K562 (cell line): ENCODE data around the gene ZBTB2. TPM values are rescaled to one million over a fixed set of nuclear protein-coding genes. Genes with fewer than 3 reads are reported as not detected.
A peak's percentile ranks its signal among the peaks of the same experiment; 100 is the strongest.

Experiments used
- ATF7 ChIP-seq: fragments of 450-650 bp; IDR thresholded peaks from 2 replicates; pipeline ENCODE4 v1.7.1; 2014; ENCODE audit warnings: mild to moderate bottlenecking, moderate library complexity
- CBX8 ChIP-seq: fragments of 200-600 bp; sonication (generic); IDR thresholded peaks from 2 replicates; pipeline ENCODE4 v1.6.1; 2012; ENCODE audit warnings: borderline replicate concordance, mixed run types, low read depth, mild to moderate bottlenecking, moderate library complexity, mixed read lengths, low read length, control low read depth, inconsistent platforms; ENCODE audit not compliant: poor library complexity, severe bottlenecking; ENCODE audit errors: extremely low read depth
- CCNT2 ChIP-seq: IDR thresholded peaks from 2 replicates; pipeline ENCODE4 v1.6.1; 2011; ENCODE audit warnings: borderline replicate concordance, low read depth, mild to moderate bottlenecking, moderate library complexity, mixed read lengths, low read length; ENCODE audit not compliant: insufficient read length; ENCODE audit errors: extremely low read depth
- HDGF ChIP-seq: fragments of 450-650 bp; IDR thresholded peaks from 2 replicates; pipeline ENCODE4 v1.6.1; 2016
- JUN ChIP-seq, 2 experiments: sonication (generic) in 1 of 2; formaldehyde crosslinking in 1 of 2; IDR thresholded peaks; 2 replicates each; pipeline versions ENCODE4 v1.6.1 to v1.8.0; 2012 to 2022; ENCODE audit warnings: borderline replicate concordance in 2 of 2, mild to moderate bottlenecking in 2 of 2, improper control_type of control experiment in 1 of 2, low read depth in 1 of 2, low read length in 1 of 2, missing genetic modification reagents in 1 of 2
- NONO ChIP-seq, 2 experiments: fragments of 200-400 bp in 1 of 2; fragments of 450-650 bp in 1 of 2; formaldehyde crosslinking in 1 of 2; IDR thresholded peaks; 2 replicates each; pipeline ENCODE4 v1.6.1; 2017; ENCODE audit warnings: low read depth in 2 of 2, mild to moderate bottlenecking in 2 of 2, moderate library complexity in 2 of 2, low read length in 1 of 2
- PHB2 ChIP-seq: fragments of 450-650 bp; IDR thresholded peaks from 2 replicates; pipeline ENCODE4 v1.6.1; 2017; ENCODE audit warnings: low read depth
- SP1 ChIP-seq: sonication (generic); formaldehyde crosslinking; IDR thresholded peaks from 2 replicates; pipeline ENCODE4 v1.8.1; 2022; ENCODE audit warnings: mild to moderate bottlenecking, missing genetic modification reagents
- SRF ChIP-seq, 2 experiments: fragments of 250-450, 450-650 bp in 1 of 2; sonication (Bioruptor Pico) in 1 of 2; sonication (generic) in 1 of 2; formaldehyde crosslinking; IDR thresholded peaks; 2 replicates each; pipeline versions ENCODE4 v1.5.0 to v1.5.1; 2020 to 2022; ENCODE audit warnings: mild to moderate bottlenecking in 1 of 2, missing genetic modification reagents in 1 of 2
- ZC3H4 ChIP-seq: sonication (generic); formaldehyde crosslinking; IDR thresholded peaks from 2 replicates; pipeline ENCODE4 v1.9.0; 2021; ENCODE audit warnings: missing genetic modification reagents, borderline replicate concordance
- ZNF316 ChIP-seq: fragments of 450-650 bp; IDR thresholded peaks from 2 replicates; pipeline ENCODE4 v1.6.1; 2016
- ZNF695 ChIP-seq: fragments of 450-650 bp; formaldehyde crosslinking; IDR thresholded peaks from 2 replicates; pipeline ENCODE4 v1.4.0; 2020; ENCODE audit warnings: mild to moderate bottlenecking, moderate library complexity
- polyA plus RNA-seq, 8 experiments: library from polyadenylated mRNA; depleted of rRNA in 4 of 8; stranded (reverse) in 5 of 8; unstranded in 3 of 8; fragments of >200 nt; fragmentation: Nextera tagmentation in 2 of 8; fragmentation: Illumina TruSeq in 1 of 8; extraction: Ambion mirVana in 2 of 8; extraction: Trizol in 1 of 8; gene quantifications; 2 replicates each; pipeline versions ENCODE4 v1.2.1 to v1.2.3, GENCODE V29; 2011 to 2014; ENCODE audit warnings: inconsistent platforms in 1 of 8, missing spikeins in 1 of 8
- total RNA-seq, 7 experiments: library from RNA; depleted of rRNA in 6 of 7; stranded (reverse); fragments of >200 nt in 6 of 7; fragmentation: Illumina TruSeq in 2 of 7; extraction: Trizol in 2 of 7; gene quantifications; 2 replicates each; pipeline versions ENCODE4 v1.2.1 to v1.2.3, GENCODE V29; 2011 to 2021; ENCODE audit warnings: low replicate concordance in 1 of 7
- TF ChIP-seq, protein P1 (sequence below): fragments of 150-350 bp; IDR thresholded peaks from 2 replicates; pipeline ENCODE4 v1.6.1; 2014; ENCODE audit warnings: low read depth, mild to moderate bottlenecking, low read length, borderline replicate concordance
- TF ChIP-seq, protein P2 (sequence below), 3 experiments: fragments of 200-800 bp in 1 of 3; sonication (Bioruptor generic) in 1 of 3; sonication (generic) in 1 of 3; formaldehyde crosslinking in 1 of 3; IDR thresholded peaks; 2 replicates each; pipeline versions ENCODE4 v1.6.1 to v1.8.0; 2016 to 2022; ENCODE audit warnings: mild to moderate bottlenecking in 2 of 3, missing compliant biosample characterization in 2 of 3, missing genetic modification characterization in 2 of 3, missing genetic modification reagents in 1 of 3
- TF ChIP-seq, protein P3 (sequence below): sonication (generic); formaldehyde crosslinking; IDR thresholded peaks from 2 replicates; pipeline ENCODE4 v1.8.1; 2022; ENCODE audit warnings: missing genetic modification reagents
- TF ChIP-seq, protein P4 (sequence below): sonication (generic); formaldehyde crosslinking; IDR thresholded peaks from 2 replicates; pipeline ENCODE4 v1.8.0; 2022; ENCODE audit warnings: mild to moderate bottlenecking, missing genetic modification reagents, borderline replicate concordance
- TF ChIP-seq, protein P5 (sequence below): sonication (generic); formaldehyde crosslinking; IDR thresholded peaks from 2 replicates; pipeline ENCODE4 v1.8.0; 2022; ENCODE audit warnings: mild to moderate bottlenecking, missing genetic modification reagents

The ZBTB2 gene
- total and polyA plus RNA-seq, 9 of the 15 experiments (the other 6 are each of a cell fraction or from before 2014, with no cell fraction given) = 5.1 to 26.2 (median 16.4) TPM

DNA sequence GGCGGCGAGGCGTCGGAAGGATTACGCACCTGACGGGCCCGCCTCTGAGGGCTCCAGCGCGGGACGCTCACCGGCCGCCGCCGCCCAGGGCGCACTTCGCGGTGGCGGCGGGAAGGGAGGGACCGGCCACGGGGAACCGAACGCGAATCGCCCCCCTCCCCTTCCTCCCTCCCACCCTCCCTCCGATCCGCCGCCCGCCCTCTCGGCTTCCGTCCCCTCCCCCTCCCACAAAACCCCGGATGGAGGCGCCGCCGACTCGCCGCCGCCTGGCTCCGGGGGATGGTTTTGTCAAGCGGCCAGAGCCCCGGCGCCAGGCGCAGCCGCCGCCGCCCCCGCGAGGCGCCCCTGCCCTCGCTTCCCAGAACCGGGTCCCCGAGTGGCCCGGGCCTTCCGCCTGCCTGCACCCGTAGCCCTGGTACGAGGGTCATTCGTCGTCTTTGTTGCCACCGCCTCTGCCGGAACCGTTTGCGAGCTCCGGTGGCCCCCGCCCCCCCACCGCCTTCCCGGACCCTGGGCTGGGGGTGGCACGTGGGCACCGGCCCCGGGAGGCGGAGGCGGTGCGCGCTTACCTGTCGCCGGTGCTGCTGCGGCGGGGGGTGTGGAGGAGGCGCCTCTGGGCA is 398 bp downstream of the ZBTB2 start (continued):
- TF ChIP-seq ZC3H4 = no peak
- TF ChIP-seq SRF (CRISPR knock-in tag; IDR thresholded peaks at IDR 0.05) = 0 out of 4 replicates have a peak, but pooled peaks of 1 of the 2 experiments have one; percentile 20
- TF ChIP-seq, protein P1, sequence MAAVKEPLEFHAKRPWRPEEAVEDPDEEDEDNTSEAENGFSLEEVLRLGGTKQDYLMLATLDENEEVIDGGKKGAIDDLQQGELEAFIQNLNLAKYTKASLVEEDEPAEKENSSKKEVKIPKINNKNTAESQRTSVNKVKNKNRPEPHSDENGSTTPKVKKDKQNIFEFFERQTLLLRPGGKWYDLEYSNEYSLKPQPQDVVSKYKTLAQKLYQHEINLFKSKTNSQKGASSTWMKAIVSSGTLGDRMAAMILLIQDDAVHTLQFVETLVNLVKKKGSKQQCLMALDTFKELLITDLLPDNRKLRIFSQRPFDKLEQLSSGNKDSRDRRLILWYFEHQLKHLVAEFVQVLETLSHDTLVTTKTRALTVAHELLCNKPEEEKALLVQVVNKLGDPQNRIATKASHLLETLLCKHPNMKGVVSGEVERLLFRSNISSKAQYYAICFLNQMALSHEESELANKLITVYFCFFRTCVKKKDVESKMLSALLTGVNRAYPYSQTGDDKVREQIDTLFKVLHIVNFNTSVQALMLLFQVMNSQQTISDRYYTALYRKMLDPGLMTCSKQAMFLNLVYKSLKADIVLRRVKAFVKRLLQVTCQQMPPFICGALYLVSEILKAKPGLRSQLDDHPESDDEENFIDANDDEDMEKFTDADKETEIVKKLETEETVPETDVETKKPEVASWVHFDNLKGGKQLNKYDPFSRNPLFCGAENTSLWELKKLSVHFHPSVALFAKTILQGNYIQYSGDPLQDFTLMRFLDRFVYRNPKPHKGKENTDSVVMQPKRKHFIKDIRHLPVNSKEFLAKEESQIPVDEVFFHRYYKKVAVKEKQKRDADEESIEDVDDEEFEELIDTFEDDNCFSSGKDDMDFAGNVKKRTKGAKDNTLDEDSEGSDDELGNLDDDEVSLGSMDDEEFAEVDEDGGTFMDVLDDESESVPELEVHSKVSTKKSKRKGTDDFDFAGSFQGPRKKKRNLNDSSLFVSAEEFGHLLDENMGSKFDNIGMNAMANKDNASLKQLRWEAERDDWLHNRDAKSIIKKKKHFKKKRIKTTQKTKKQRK = no peak
- TF ChIP-seq, protein P2, sequence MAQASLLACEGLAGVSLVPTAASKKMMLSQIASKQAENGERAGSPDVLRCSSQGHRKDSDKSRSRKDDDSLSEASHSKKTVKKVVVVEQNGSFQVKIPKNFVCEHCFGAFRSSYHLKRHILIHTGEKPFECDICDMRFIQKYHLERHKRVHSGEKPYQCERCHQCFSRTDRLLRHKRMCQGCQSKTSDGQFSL (CRISPR knock-in tag; IDR thresholded peaks at IDR 0.05) = peak; percentile 97
- TF ChIP-seq, protein P2 (tag; IDR thresholded peaks at IDR 0.05) = no peak
- TF ChIP-seq, protein P3, sequence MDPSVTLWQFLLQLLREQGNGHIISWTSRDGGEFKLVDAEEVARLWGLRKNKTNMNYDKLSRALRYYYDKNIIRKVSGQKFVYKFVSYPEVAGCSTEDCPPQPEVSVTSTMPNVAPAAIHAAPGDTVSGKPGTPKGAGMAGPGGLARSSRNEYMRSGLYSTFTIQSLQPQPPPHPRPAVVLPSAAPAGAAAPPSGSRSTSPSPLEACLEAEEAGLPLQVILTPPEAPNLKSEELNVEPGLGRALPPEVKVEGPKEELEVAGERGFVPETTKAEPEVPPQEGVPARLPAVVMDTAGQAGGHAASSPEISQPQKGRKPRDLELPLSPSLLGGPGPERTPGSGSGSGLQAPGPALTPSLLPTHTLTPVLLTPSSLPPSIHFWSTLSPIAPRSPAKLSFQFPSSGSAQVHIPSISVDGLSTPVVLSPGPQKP = no peak
- no peak for TF ChIP-seq CBX8
- no peak for TF ChIP-seq SP1 (CRISPR knock-in tag)
- TF ChIP-seq HDGF = no peak
- TF ChIP-seq ZNF316 = no peak
- no peak for TF ChIP-seq ZNF695 (CRISPR knock-in tag)
- TF ChIP-seq, protein P4, sequence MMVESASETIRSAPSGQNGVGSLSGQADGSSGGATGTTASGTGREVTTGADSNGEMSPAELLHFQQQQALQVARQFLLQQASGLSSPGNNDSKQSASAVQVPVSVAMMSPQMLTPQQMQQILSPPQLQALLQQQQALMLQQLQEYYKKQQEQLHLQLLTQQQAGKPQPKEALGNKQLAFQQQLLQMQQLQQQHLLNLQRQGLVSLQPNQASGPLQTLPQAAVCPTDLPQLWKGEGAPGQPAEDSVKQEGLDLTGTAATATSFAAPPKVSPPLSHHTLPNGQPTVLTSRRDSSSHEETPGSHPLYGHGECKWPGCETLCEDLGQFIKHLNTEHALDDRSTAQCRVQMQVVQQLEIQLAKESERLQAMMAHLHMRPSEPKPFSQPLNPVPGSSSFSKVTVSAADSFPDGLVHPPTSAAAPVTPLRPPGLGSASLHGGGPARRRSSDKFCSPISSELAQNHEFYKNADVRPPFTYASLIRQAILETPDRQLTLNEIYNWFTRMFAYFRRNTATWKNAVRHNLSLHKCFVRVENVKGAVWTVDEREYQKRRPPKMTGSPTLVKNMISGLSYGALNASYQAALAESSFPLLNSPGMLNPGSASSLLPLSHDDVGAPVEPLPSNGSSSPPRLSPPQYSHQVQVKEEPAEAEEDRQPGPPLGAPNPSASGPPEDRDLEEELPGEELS (CRISPR knock-in tag) = no peak; the same call in 1 of the 2 replicates
- TF ChIP-seq, protein P5, sequence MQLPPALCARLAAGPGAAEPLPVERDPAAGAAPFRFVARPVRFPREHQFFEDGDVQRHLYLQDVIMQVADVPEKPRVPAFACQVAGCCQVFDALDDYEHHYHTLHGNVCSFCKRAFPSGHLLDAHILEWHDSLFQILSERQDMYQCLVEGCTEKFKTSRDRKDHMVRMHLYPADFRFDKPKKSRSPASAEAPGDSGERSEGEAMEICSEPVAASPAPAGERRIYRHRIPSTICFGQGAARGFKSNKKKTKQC (CRISPR knock-in tag) = no peak; the same call in 1 of the 2 replicates
- peak; percentile 42 to 60; a peak in 3 of 4 replicates for TF ChIP-seq NONO (IDR thresholded peaks at IDR 0.05; ENCODE audit: low read depth in 2 of 2, low read length in 1 of 2)
- peak; percentile 25 for TF ChIP-seq CCNT2
- no peak for TF ChIP-seq JUN (IDR thresholded peaks at IDR 0.05; ENCODE audit: borderline replicate concordance, low read depth, low read length)
- TF ChIP-seq JUN (CRISPR knock-in tag; IDR thresholded peaks at IDR 0.05; ENCODE audit: borderline replicate concordance) = no peak
- no peak for TF ChIP-seq PHB2
- TF ChIP-seq ATF7 = peak; percentile 14; the same call in 1 of the 2 replicates
